Erythroblast (primary cell): ENCODE data around the gene POFUT2.

Source experiments
- GATA1 ChIP-seq: IDR thresholded peaks from 2 replicates; pipeline ENCODE4 v1.6.1; 2011; ENCODE audit warnings: low read depth, mild to moderate bottlenecking, control low read depth, low read length, moderate library complexity
- POLR2A ChIP-seq: IDR thresholded peaks from 2 replicates; pipeline ENCODE4 v1.6.1; 2011; ENCODE audit warnings: mild to moderate bottlenecking, low read length

- TF ChIP-seq POLR2A, result no peak
- no peak for TF ChIP-seq GATA1
Observed at GRCh38 chr21:45336535-45336810, 48.8 kb upstream of the POFUT2 start.
